NB4 (cell line): Measurements from ENCODE around the gene LHB.

ENCODE experiments used
- POLR2A ChIP-seq: IDR thresholded peaks from 2 replicates; pipeline ENCODE4 v1.6.1; 2011; ENCODE audit warnings: mild to moderate bottlenecking; ENCODE audit not compliant: insufficient read length; ENCODE audit errors: extremely low read depth
- TF ChIP-seq, protein P1 (sequence below): IDR thresholded peaks from one replicate; pipeline ENCODE4 v1.5.1; 2012; ENCODE audit warnings: low read depth, low read length
- TF ChIP-seq, protein P2 (sequence below): IDR thresholded peaks from 2 replicates; pipeline ENCODE4 v1.6.1; 2011; ENCODE audit warnings: low read depth, low read length

DNA sequence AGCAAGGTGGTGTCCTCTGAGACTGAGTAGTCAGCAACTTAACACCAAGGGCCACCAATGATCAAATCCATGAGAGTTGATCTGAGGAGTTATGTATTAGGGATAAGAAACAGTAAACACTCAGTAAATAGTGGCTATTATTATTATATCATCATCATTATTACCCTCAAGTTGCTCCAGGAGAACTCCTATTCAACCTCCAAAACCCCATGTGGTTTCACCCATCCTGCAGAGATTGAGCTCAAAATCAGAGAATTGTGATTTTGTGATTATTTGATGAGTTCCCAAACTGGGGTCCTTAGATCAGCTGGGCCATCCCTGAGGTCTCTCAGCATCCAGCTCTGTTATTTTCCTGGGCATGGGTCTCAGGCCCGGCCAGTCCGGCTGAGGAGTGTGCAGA, 44.1 kb upstream of the LHB start:
- TF ChIP-seq, protein P1, sequence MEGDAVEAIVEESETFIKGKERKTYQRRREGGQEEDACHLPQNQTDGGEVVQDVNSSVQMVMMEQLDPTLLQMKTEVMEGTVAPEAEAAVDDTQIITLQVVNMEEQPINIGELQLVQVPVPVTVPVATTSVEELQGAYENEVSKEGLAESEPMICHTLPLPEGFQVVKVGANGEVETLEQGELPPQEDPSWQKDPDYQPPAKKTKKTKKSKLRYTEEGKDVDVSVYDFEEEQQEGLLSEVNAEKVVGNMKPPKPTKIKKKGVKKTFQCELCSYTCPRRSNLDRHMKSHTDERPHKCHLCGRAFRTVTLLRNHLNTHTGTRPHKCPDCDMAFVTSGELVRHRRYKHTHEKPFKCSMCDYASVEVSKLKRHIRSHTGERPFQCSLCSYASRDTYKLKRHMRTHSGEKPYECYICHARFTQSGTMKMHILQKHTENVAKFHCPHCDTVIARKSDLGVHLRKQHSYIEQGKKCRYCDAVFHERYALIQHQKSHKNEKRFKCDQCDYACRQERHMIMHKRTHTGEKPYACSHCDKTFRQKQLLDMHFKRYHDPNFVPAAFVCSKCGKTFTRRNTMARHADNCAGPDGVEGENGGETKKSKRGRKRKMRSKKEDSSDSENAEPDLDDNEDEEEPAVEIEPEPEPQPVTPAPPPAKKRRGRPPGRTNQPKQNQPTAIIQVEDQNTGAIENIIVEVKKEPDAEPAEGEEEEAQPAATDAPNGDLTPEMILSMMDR, result no peak
- TF ChIP-seq POLR2A, result no peak
- TF ChIP-seq, protein P2, sequence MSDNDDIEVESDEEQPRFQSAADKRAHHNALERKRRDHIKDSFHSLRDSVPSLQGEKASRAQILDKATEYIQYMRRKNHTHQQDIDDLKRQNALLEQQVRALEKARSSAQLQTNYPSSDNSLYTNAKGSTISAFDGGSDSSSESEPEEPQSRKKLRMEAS, result no peak
